H1 (cell line): ENCODE data around the gene VSTM4. TPM values are rescaled to one million over a fixed set of nuclear protein-coding genes. Genes with fewer than 3 reads are reported as not detected.

Source experiments
- CTCF ChIA-PET: fragments of 300-600 bp; sonication (Branson Sonifier 250); formaldehyde crosslinking; loops from one replicate; lab custom pipeline; 2021; ENCODE audit not compliant: partially characterized antibody; lab: Charles Lee
- POLR2A ChIA-PET: fragments of 300-600 bp; sonication (Branson Sonifier 250); formaldehyde crosslinking; loops from one replicate; lab custom pipeline; 2021; ENCODE audit warnings: inconsistent platforms; ENCODE audit not compliant: partially characterized antibody; lab: Charles Lee
- DNase-seq, 2 experiments: peaks; one replicate each; pipeline versions ENCODE4 v3.0.0 to v3.0.0-alpha.2; 2010 to 2022; ENCODE audit warnings: low spot score in 2 of 2, low read depth in 1 of 2, mixed read lengths in 1 of 2
- FAIRE-seq: peaks from 2 replicates; lab custom pipeline; 2011; peaks lifted over from hg19 to GRCh38; lab: Jason Lieb, UNC
- H2AFZ ChIP-seq: 2 replicates; pipeline ENCODE4 v1.8.1; 2012; ENCODE audit warnings: low read length, inconsistent platforms
- H2AK5ac ChIP-seq: 2 replicates; pipeline ENCODE4 v1.6.1; 2013; ENCODE audit warnings: low read depth, low read length
- H2BK120ac ChIP-seq: replicated peaks from 2 replicates; pipeline ENCODE3; 2013; ENCODE audit warnings: low read depth, low read length, inconsistent platforms
- H2BK12ac ChIP-seq: 2 replicates; pipeline ENCODE4 v1.6.1; 2013; ENCODE audit warnings: low read depth, low read length
- H2BK15ac ChIP-seq: 2 replicates; pipeline ENCODE4 v1.6.1; 2013; ENCODE audit warnings: low read length
- H2BK20ac ChIP-seq: 2 replicates; pipeline ENCODE4 v1.6.1; 2013; ENCODE audit warnings: low read length
- H2BK5ac ChIP-seq: 2 replicates; pipeline ENCODE4 v1.6.1; 2013; ENCODE audit warnings: low read depth, low read length
- H3K14ac ChIP-seq: 2 replicates; pipeline ENCODE4 v1.6.1; 2013; ENCODE audit warnings: inconsistent platforms; ENCODE audit not compliant: insufficient read length
- H3K18ac ChIP-seq: 2 replicates; pipeline ENCODE4 v1.6.1; 2013; ENCODE audit warnings: low read length; ENCODE audit errors: extremely low read depth
- H3K23ac ChIP-seq: 2 replicates; pipeline ENCODE4 v1.6.1; 2013; ENCODE audit warnings: inconsistent platforms; ENCODE audit not compliant: insufficient read length
- H3K23me2 ChIP-seq: 2 replicates; pipeline ENCODE4 v1.6.1; 2013; ENCODE audit warnings: low read depth, low read length
- H3K27ac ChIP-seq: 2 replicates; pipeline ENCODE4 v1.6.1; 2011; ENCODE audit warnings: low read depth, low read length, inconsistent platforms
- H3K27me3 ChIP-seq, 4 experiments: replicated peaks in 1 of 4; 1 replicate in 1 of 4; 2 replicates in 3 of 4; pipeline versions ENCODE4 v1.6.1 to v1.8.1; 2011 to 2013; ENCODE audit warnings: low read length in 3 of 4, mild to moderate bottlenecking in 3 of 4, inconsistent platforms in 2 of 4, mixed read lengths in 2 of 4, moderate library complexity in 1 of 4; ENCODE audit not compliant: control insufficient read depth in 3 of 4, insufficient read depth in 3 of 4; ENCODE audit errors: extremely low read depth in 1 of 4
- H3K36me3 ChIP-seq, 4 experiments: 2 replicates each; pipeline versions ENCODE4 v1.6.1 to v1.8.1; 2011 to 2013; ENCODE audit warnings: mild to moderate bottlenecking in 4 of 4, low read length in 3 of 4, moderate library complexity in 2 of 4, control low read depth in 1 of 4, inconsistent platforms in 1 of 4; ENCODE audit not compliant: insufficient read depth in 4 of 4, control insufficient read depth in 2 of 4
- H3K4ac ChIP-seq: replicated peaks from 2 replicates; pipeline ENCODE3; 2013; ENCODE audit warnings: low read length, low read depth, mixed read lengths, inconsistent platforms; ENCODE audit not compliant: insufficient read length
- H3K4me1 ChIP-seq, 4 experiments: replicated peaks in 1 of 4; 1 replicate in 1 of 4; 2 replicates in 3 of 4; pipeline versions ENCODE4 v1.6.1 to v1.8.1; 2011 to 2013; ENCODE audit warnings: low read length in 3 of 4, inconsistent platforms in 2 of 4, mixed read lengths in 1 of 4; ENCODE audit not compliant: insufficient read depth in 4 of 4, control insufficient read depth in 3 of 4
- H3K4me2 ChIP-seq, 2 experiments: 2 replicates each; pipeline versions ENCODE4 v1.6.1 to v1.8.1; 2011 to 2013; ENCODE audit warnings: low read depth in 2 of 2, low read length in 2 of 2, control low read depth in 1 of 2, inconsistent platforms in 1 of 2, mild to moderate bottlenecking in 1 of 2; ENCODE audit not compliant: insufficient read depth in 1 of 2
- H3K4me3 ChIP-seq, 4 experiments: fragments of 200-600, 300-600 bp in 1 of 4; sonication (generic), shearing (Covaris generic), sonication (Bioruptor Twin) in 1 of 4; 2 replicates each; pipeline versions ENCODE4 v1.5.1 to v1.8.1; 2011 to 2016; ENCODE audit warnings: low read length in 4 of 4, low read depth in 3 of 4, control low read depth in 2 of 4, inconsistent platforms in 2 of 4, mild to moderate bottlenecking in 2 of 4, mixed read lengths in 1 of 4, moderate library complexity in 1 of 4; ENCODE audit not compliant: insufficient read depth in 2 of 4; ENCODE audit errors: extremely low read depth in 1 of 4
- H3K56ac ChIP-seq: replicated peaks from 2 replicates; pipeline ENCODE3; 2013; ENCODE audit warnings: low read depth, mild to moderate bottlenecking, mixed read lengths, low read length, inconsistent platforms; ENCODE audit not compliant: insufficient read length
- H3K79me1 ChIP-seq: 2 replicates; pipeline ENCODE4 v1.6.1; 2013; ENCODE audit warnings: low read depth, low read length, control low read depth
- H3K79me2 ChIP-seq, 2 experiments: 2 replicates each; pipeline versions ENCODE4 v1.6.1 to v1.8.1; 2012 to 2013; ENCODE audit warnings: low read length in 2 of 2, mild to moderate bottlenecking in 2 of 2, inconsistent platforms in 1 of 2; ENCODE audit not compliant: insufficient read depth in 2 of 2, control insufficient read depth in 1 of 2
- H3K9ac ChIP-seq, 4 experiments: replicated peaks in 1 of 4; 1 replicate in 1 of 4; 2 replicates in 3 of 4; pipeline versions ENCODE4 v1.6.1 to v1.8.1; 2011 to 2013; ENCODE audit warnings: low read depth in 3 of 4, low read length in 3 of 4, control low read depth in 2 of 4, mild to moderate bottlenecking in 2 of 4, moderate library complexity in 2 of 4, inconsistent platforms in 1 of 4; ENCODE audit errors: extremely low read depth in 1 of 4
- H3K9me3 ChIP-seq, 2 experiments: 2 replicates each; pipeline versions ENCODE4 v1.6.1 to v1.8.1; 2012 to 2013; ENCODE audit warnings: mild to moderate bottlenecking in 2 of 2, moderate library complexity in 2 of 2, control low read depth in 1 of 2, inconsistent platforms in 1 of 2, low read depth in 1 of 2, low read length in 1 of 2, mixed read lengths in 1 of 2; ENCODE audit not compliant: insufficient read depth in 2 of 2
- H4K20me1 ChIP-seq, 2 experiments: replicated peaks in 1 of 2; 2 replicates each; pipeline versions ENCODE3 to v1.8.1; 2011 to 2013; ENCODE audit warnings: inconsistent platforms in 2 of 2, low read length in 2 of 2, mild to moderate bottlenecking in 1 of 2; ENCODE audit not compliant: insufficient read depth in 2 of 2, control insufficient read depth in 1 of 2
- H4K5ac ChIP-seq: 2 replicates; pipeline ENCODE4 v1.6.1; 2013; ENCODE audit warnings: low read length, low read depth, mixed read lengths, inconsistent platforms; ENCODE audit not compliant: insufficient read length
- H4K8ac ChIP-seq: 2 replicates; pipeline ENCODE4 v1.8.0; 2013; ENCODE audit warnings: mild to moderate bottlenecking, moderate library complexity, low read length, inconsistent platforms; ENCODE audit not compliant: insufficient read depth; ENCODE audit errors: extremely low read depth
- H4K91ac ChIP-seq: replicated peaks from 2 replicates; pipeline ENCODE3; 2013; ENCODE audit warnings: low read length, mixed read lengths, inconsistent platforms; ENCODE audit not compliant: insufficient read length
- ASH2L ChIP-seq: fragments of 200-600, 300-600 bp; sonication (generic); IDR thresholded peaks from one replicate; pipeline ENCODE4 v1.7.1; 2017; ENCODE audit warnings: low read length
- BCL11A ChIP-seq, 2 experiments: IDR thresholded peaks; one replicate each; pipeline ENCODE4 v1.6.1; 2011; ENCODE audit warnings: low read depth in 2 of 2, low read length in 2 of 2, mild to moderate bottlenecking in 2 of 2
- CREB1 ChIP-seq: IDR thresholded peaks from 2 replicates; pipeline ENCODE4 v1.6.1; 2012; ENCODE audit warnings: inconsistent platforms
- CTBP2 ChIP-seq: IDR thresholded peaks from 2 replicates; pipeline ENCODE4 v1.7.0; 2011; ENCODE audit warnings: borderline replicate concordance, mild to moderate bottlenecking, moderate library complexity, mixed read lengths, low read length; ENCODE audit not compliant: insufficient read depth, insufficient read length
- FOSL1 ChIP-seq: IDR thresholded peaks from 2 replicates; pipeline ENCODE4 v1.6.1; 2011; ENCODE audit warnings: mild to moderate bottlenecking, low read depth, low read length, moderate library complexity; ENCODE audit not compliant: insufficient read depth
- GTF2F1 ChIP-seq: IDR thresholded peaks from 2 replicates; pipeline ENCODE4 v1.6.1; 2012; ENCODE audit warnings: low read depth, low read length, improper control_type of control experiment, borderline replicate concordance
- KDM1A ChIP-seq: fragments of 200-600, 300-600 bp; sonication (generic); IDR thresholded peaks from 2 replicates; pipeline ENCODE4 v1.7.1; 2016; ENCODE audit warnings: mild to moderate bottlenecking, low read length, borderline replicate concordance
- SIN3A ChIP-seq, 2 experiments: IDR thresholded peaks in 1 of 2; conservative IDR thresholded peaks in 1 of 2; 2 replicates each; pipeline ENCODE4 v1.6.1; 2011 to 2012; ENCODE audit warnings: low read length in 2 of 2, improper control_type of control experiment in 1 of 2, low read depth in 1 of 2, mild to moderate bottlenecking in 1 of 2
- SIX5 ChIP-seq: IDR thresholded peaks from 2 replicates; pipeline ENCODE4 v1.6.1; 2011; ENCODE audit warnings: mild to moderate bottlenecking, low read depth, low read length
- TBP ChIP-seq: IDR thresholded peaks from 2 replicates; pipeline ENCODE4 v1.6.1; 2011; ENCODE audit warnings: low read depth, low read length, improper control_type of control experiment
- YY1 ChIP-seq: IDR thresholded peaks from 2 replicates; pipeline ENCODE4 v1.6.1; 2011; ENCODE audit warnings: low read depth, mild to moderate bottlenecking, low read length
- ZNF274 ChIP-seq: IDR thresholded peaks from 2 replicates; pipeline ENCODE4 v1.7.0; 2012; ENCODE audit warnings: low read length, borderline replicate concordance; ENCODE audit errors: extremely low read depth
- WGBS, 2 experiments: shearing (Covaris generic) in 1 of 2; methylation state at CpG; one replicate each; pipeline versions ENCODE4 v1.1.6 to v1.1.7; 2013 to 2015; ENCODE audit warnings: low lambda C conversion rate in 2 of 2, mixed read lengths in 2 of 2, inconsistent platforms in 1 of 2, low coverage in 1 of 2, missing lambda C conversion rate in 1 of 2; ENCODE audit not compliant: insufficient replicate concordance in 2 of 2, insufficient coverage in 1 of 2, insufficient read length in 1 of 2; ENCODE audit errors: extremely low coverage in 1 of 2, missing lambda C conversion rate in 1 of 2; 5-methylcytosine and 5-hydroxymethylcytosine counted together
- polyA plus RNA-seq, 7 experiments: library from polyadenylated mRNA; depleted of rRNA in 3 of 7; stranded (reverse) in 5 of 7; unstranded in 2 of 7; fragments of >200 nt in 5 of 7; fragments of 200-250 nt in 2 of 7; gene quantifications; 1 replicate in 5 of 7; 2 replicates in 1 of 7; 4 replicates in 1 of 7; pipeline versions ENCODE4 v1.2.1 to v1.2.3, GENCODE V29; 2011 to 2013; ENCODE audit warnings: missing spikeins in 2 of 7, mixed read lengths in 2 of 7
- total RNA-seq: library from RNA; stranded (reverse); fragmentation: NEBNext Ultra II Directional; extraction: Animal tissue kit (Norgen Biotek cat#: 25700); gene quantifications from 2 replicates; pipeline ENCODE4 v1.2.1, GENCODE V29; 2021
- TF ChIP-seq, protein P1 (sequence below): IDR thresholded peaks from 2 replicates; pipeline ENCODE4 v1.6.1; 2011; ENCODE audit warnings: low read depth, mild to moderate bottlenecking, low read length; ENCODE audit not compliant: insufficient read depth
- TF ChIP-seq, protein P2 (sequence below): IDR thresholded peaks from 2 replicates; pipeline ENCODE4 v1.6.1; 2012; ENCODE audit warnings: inconsistent platforms

Gene VSTM4
- total and polyA plus RNA-seq, 2 of the 8 experiments (the other 6 are each of a cell fraction or from before 2014, with no cell fraction given) = 0.48 to 0.73 TPM

DNA sequence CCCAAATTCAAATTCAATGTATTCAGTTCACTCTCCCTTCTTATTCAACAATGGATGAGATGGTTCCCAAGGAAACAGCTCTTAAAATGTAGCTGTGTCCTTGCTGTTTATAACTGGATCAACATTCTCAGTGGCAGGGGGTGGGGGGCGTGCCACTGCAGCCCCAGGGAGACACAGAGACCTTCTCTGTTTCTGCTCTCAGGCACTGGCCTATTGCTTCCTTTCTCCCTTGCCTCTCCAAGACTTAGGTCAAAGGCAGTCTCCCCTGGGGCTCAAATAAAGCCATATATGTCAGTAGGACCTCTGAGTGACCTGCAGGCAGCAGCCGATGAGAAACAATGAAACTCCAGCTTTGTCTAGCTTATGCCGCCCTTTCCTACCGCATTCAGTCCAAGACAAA is 20.7 kb downstream of the VSTM4 start:
- H3K79me2 ChIP-seq = no peaks in the 10 kb centered on the region
- H3K4ac ChIP-seq = no peak overlapping the region
- H3K23me2 ChIP-seq = no peaks in the 10 kb centered on the region
- POLR2A ChIA-PET = no interaction called here
- H3K4me2 ChIP-seq = no peak overlapping the region
- no peak overlapping the region for H2BK15ac ChIP-seq
- H3K9me3 ChIP-seq = no peaks in the 10 kb centered on the region
- H3K27me3 ChIP-seq = no peaks in the 10 kb centered on the region
- no peak overlapping the region for H4K5ac ChIP-seq
- no peak overlapping the region for H3K9ac ChIP-seq
- no peak overlapping the region for H3K4me3 ChIP-seq
- no peak overlapping the region for H4K8ac ChIP-seq
- H2BK120ac ChIP-seq = no peak overlapping the region
- FAIRE-seq (no peak), DNase-seq (no peak)
- H3K18ac ChIP-seq = no peak overlapping the region
- H3K36me3 ChIP-seq = no peaks in the 10 kb centered on the region
- H2BK20ac ChIP-seq = no peak overlapping the region
- H3K79me1 ChIP-seq = no peaks in the 10 kb centered on the region
- peaks cover 0 to 2% (median 0%) of the 10 kb centered on the region in 4 experiments; a peak in 2 of 7 replicates for H3K4me1 ChIP-seq
- 85% methylated on average over 4 of the region's 4 CpGs; no CpG with 5 or more reads in 1 of the 2 experiments for WGBS, 2 experiments
- H3K56ac ChIP-seq = no peak overlapping the region
- no peak overlapping the region for H3K14ac ChIP-seq
- H3K27ac ChIP-seq = no peak overlapping the region
- no peak overlapping the region for H2AK5ac ChIP-seq
- no peaks in the 10 kb centered on the region for H4K20me1 ChIP-seq
- no peak overlapping the region for H2BK5ac ChIP-seq
- H2AFZ ChIP-seq = no peak overlapping the region
- no peak overlapping the region for H4K91ac ChIP-seq
- CTCF ChIA-PET = interaction anchor here (0.6 to 0.9 kb wide), 2 partner anchors 69 to 113 kb away, joined by 3 read pairs; no protein-coding TSS in a partner anchor
- H3K23ac ChIP-seq = no peak overlapping the region
- no peak overlapping the region for H2BK12ac ChIP-seq
- no peak for TF ChIP-seq SIX5
- TF ChIP-seq BCL11A (IDR thresholded peaks at IDR 0.05; ENCODE audit: low read depth in 2 of 2, low read length in 2 of 2) = no peak
- no peak for TF ChIP-seq CREB1
- TF ChIP-seq FOSL1 = no peak
- TF ChIP-seq YY1 = no peak
- TF ChIP-seq, protein P1, sequence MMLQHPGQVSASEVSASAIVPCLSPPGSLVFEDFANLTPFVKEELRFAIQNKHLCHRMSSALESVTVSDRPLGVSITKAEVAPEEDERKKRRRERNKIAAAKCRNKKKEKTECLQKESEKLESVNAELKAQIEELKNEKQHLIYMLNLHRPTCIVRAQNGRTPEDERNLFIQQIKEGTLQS = no peak
- TF ChIP-seq SIN3A (conservative IDR thresholded peaks at IDR 0.05 in 1 of 2, IDR thresholded peaks at IDR 0.05 in 1 of 2; ENCODE audit: low read depth in 1 of 2, low read length in 2 of 2) = no peak
- TF ChIP-seq ZNF274 = no peak
- no peak for TF ChIP-seq TBP
- TF ChIP-seq, protein P2, sequence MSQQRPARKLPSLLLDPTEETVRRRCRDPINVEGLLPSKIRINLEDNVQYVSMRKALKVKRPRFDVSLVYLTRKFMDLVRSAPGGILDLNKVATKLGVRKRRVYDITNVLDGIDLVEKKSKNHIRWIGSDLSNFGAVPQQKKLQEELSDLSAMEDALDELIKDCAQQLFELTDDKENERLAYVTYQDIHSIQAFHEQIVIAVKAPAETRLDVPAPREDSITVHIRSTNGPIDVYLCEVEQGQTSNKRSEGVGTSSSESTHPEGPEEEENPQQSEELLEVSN = no peak
- TF ChIP-seq KDM1A = no peak
- TF ChIP-seq ASH2L = no peak
- no peak for TF ChIP-seq CTBP2
- TF ChIP-seq GTF2F1 = no peak
